ENCODE results near the gene SESN1. TPM values are rescaled to one million over a fixed set of nuclear protein-coding genes. Genes with fewer than 3 reads are reported as not detected.

Gene SESN1
- total RNA-seq, 1 donor from 2014 or later, result 68.4 TPM

- H3K36me3 ChIP-seq (ENCODE audit: control insufficient read depth in 3 of 3, insufficient read depth in 3 of 3, low read length in 3 of 3), result no peaks in the 10 kb centered on the region
- no peak overlapping the region for H3K27ac ChIP-seq (ENCODE audit: low read depth, low read length)
- H3K27me3 ChIP-seq (ENCODE audit: control insufficient read depth in 3 of 3, insufficient read depth in 3 of 3, low read length in 3 of 3), result no peaks in the 10 kb centered on the region
- no peak overlapping the region for H3K4me3 ChIP-seq (ENCODE audit: low read length in 3 of 3)
- H3K4me1 ChIP-seq (ENCODE audit: control insufficient read depth in 3 of 3, insufficient read depth in 3 of 3, low read length in 3 of 3), result peaks cover 0 to 9% (median 6%) of the 10 kb centered on the region in 3 donors
- no peaks in the 10 kb centered on the region for H3K9me3 ChIP-seq (ENCODE audit: control insufficient read depth in 3 of 3, low read length in 3 of 3)
- no peak overlapping the region for H3K9ac ChIP-seq (ENCODE audit: low read depth in 1 of 3, low read length in 3 of 3)
Observed at GRCh38 chr6:108961077-108961476, 133.6 kb downstream of the SESN1 start.

DNA sequence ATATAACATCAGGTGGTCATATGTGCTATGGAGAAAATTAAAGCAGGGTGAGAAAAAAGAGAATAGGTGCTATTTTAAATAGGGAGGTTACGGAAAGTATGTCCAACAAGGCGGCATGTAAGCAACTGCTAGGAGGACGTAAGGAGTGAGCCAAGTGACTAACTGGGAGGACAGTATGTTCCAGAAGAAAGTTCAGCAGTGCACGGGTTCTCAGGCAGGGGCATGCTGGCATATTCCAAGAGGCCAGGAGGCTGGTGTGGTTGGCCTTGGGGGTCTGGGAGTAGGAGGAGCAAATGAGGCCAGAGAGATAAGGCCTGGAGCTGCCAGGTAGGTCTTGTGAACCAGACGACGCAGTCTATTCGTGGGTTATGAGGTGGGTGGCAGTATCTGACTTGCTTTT lies 134.0 kb downstream of the SESN1 start:
- no peak overlapping the region for H3K9ac ChIP-seq (ENCODE audit: low read depth in 1 of 3, low read length in 3 of 3)
- peaks cover 0 to 9% (median 5%) of the 10 kb centered on the region in 3 donors for H3K4me1 ChIP-seq (ENCODE audit: control insufficient read depth in 3 of 3, insufficient read depth in 3 of 3, low read length in 3 of 3)
- H3K36me3 ChIP-seq (ENCODE audit: control insufficient read depth in 3 of 3, insufficient read depth in 3 of 3, low read length in 3 of 3), result no peaks in the 10 kb centered on the region
- no peaks in the 10 kb centered on the region for H3K9me3 ChIP-seq (ENCODE audit: control insufficient read depth in 3 of 3, low read length in 3 of 3)
- H3K27ac ChIP-seq (ENCODE audit: low read depth, low read length), result no peak overlapping the region
- no peak overlapping the region for H3K4me3 ChIP-seq (ENCODE audit: low read length in 3 of 3)
- H3K27me3 ChIP-seq (ENCODE audit: control insufficient read depth in 3 of 3, insufficient read depth in 3 of 3, low read length in 3 of 3), result no peaks in the 10 kb centered on the region

DNA sequence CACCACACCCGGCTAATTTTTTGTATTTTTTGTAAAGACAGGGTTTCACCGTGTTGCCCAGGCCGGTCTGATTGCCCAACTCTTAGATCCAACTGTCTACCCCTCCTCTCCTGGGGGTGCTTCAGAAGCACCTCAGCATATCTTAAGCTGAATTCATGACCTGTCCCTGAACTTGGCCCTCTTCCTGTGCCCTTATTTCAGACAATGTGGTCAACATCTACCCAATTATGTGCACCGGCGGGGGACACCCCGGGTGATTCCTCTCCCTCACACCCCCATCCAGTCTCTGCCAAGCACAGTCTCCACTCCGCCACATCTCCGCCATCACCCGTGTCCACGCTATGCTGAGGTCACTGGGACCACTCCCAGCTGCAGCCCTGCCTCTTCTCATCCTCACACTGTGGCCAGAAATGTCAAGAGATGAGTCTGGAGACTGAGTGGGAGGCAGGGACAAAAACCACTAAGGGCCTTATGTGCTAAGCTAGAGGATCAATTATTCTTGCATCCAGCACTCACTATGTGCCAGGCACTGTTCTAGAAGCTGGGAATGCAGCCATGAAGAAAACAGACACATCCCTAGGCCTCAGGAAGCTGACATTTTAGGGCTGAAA lies 134.6 kb downstream of the SESN1 start:
- Histone ChIP-seq H3K4me1 (ENCODE audit: control insufficient read depth in 3 of 3, insufficient read depth in 3 of 3, low read length in 3 of 3) (peaks cover 0 to 9% (median 5%) of the 10 kb centered on the region in 3 donors), H3K27me3 (ENCODE audit: control insufficient read depth in 3 of 3, insufficient read depth in 3 of 3, low read length in 3 of 3) (no peaks in the 10 kb centered on the region), H3K4me3 (ENCODE audit: low read length in 3 of 3) (no peak overlapping the region), H3K9me3 (ENCODE audit: control insufficient read depth in 3 of 3, low read length in 3 of 3) (no peaks in the 10 kb centered on the region), H3K27ac (ENCODE audit: low read depth, low read length) (no peak overlapping the region), H3K36me3 (ENCODE audit: control insufficient read depth in 3 of 3, insufficient read depth in 3 of 3, low read length in 3 of 3) (no peaks in the 10 kb centered on the region), H3K9ac (ENCODE audit: low read depth in 1 of 3, low read length in 3 of 3) (no peak overlapping the region)

DNA sequence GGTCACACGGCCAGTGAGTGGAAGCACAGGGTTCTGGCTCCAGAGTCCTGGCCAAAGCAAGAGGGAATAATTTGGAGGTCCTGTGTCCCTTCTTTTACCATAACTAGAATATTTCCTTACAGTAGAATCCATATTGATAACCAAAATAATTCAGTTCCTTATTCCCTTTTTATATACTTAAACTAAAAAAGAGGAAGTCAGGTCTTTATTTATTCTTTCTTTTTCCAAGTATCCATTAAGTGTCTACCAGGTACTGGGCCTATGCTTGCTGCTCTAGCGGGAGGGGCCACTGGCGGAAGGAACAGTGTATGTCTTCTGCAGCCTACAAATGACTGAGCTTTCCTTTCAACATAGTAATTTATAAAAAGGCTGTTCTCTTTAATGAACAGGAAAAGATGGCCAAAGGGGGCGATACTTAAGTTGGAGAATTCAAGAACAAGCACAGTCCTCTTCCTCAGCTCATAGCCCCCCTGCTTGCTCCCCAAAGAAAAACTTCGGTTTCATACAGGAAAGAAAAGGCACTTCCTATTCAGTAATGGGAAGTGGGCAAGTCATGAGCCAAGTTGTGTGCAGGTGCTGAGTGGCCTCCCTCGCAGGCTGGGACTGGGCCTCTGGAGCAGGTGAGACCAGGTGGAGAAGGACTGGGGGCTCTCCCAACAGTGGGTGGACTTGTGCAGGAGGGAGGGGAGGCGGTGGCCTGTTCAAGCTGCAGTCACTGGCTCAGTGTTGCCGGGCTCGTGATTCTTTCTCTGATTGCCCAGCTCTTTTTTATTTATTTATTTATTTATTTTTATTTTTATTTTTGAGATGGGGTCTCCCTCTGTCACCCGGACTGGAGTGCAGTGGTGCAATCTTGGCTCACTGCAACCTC lies 135.5 kb downstream of the SESN1 start:
- H3K4me1 ChIP-seq (ENCODE audit: control insufficient read depth in 3 of 3, insufficient read depth in 3 of 3, low read length in 3 of 3), result peaks cover 0 to 9% (median 5%) of the 10 kb centered on the region in 3 donors
- H3K27me3 ChIP-seq (ENCODE audit: control insufficient read depth in 3 of 3, insufficient read depth in 3 of 3, low read length in 3 of 3), result no peaks in the 10 kb centered on the region
- no peak overlapping the region for H3K27ac ChIP-seq (ENCODE audit: low read depth, low read length)
- H3K4me3 ChIP-seq (ENCODE audit: low read length in 3 of 3), result no peak overlapping the region
- no peaks in the 10 kb centered on the region for H3K36me3 ChIP-seq (ENCODE audit: control insufficient read depth in 3 of 3, insufficient read depth in 3 of 3, low read length in 3 of 3)
- H3K9me3 ChIP-seq (ENCODE audit: control insufficient read depth in 3 of 3, low read length in 3 of 3), result no peaks in the 10 kb centered on the region
- H3K9ac ChIP-seq (ENCODE audit: low read depth in 1 of 3, low read length in 3 of 3), result no peak overlapping the region

DNA sequence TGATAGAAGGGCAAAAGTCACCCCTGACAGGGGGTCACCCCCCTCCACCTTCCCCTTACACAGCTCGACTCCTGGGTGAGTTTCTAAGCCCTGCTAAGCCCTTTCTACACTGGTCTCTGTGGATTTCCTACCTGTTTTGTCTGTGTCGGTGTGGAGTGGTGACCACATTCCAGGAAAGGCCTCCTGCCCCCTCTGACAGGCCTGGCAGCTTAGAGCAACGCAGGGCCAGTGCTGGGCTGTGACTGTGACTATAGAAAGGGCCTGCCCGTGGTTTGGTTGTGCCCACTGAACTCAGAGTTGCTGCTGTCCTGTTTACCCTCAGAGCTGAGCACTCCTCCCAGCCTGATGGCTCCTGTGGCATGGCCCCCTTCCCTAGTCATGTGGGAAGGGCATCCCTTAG lies 137.4 kb downstream of the SESN1 start:
- Histone ChIP-seq H3K4me3 (ENCODE audit: low read length in 3 of 3) (no peak overlapping the region), H3K9me3 (ENCODE audit: control insufficient read depth in 3 of 3, low read length in 3 of 3) (no peaks in the 10 kb centered on the region), H3K27ac (ENCODE audit: low read depth, low read length) (no peak overlapping the region), H3K27me3 (ENCODE audit: control insufficient read depth in 3 of 3, insufficient read depth in 3 of 3, low read length in 3 of 3) (no peaks in the 10 kb centered on the region), H3K4me1 (ENCODE audit: control insufficient read depth in 3 of 3, insufficient read depth in 3 of 3, low read length in 3 of 3) (peaks cover 3 to 18% (median 8%) of the 10 kb centered on the region in 3 donors), H3K9ac (ENCODE audit: low read depth in 1 of 3, low read length in 3 of 3) (no peak overlapping the region), H3K36me3 (ENCODE audit: control insufficient read depth in 3 of 3, insufficient read depth in 3 of 3, low read length in 3 of 3) (no peaks in the 10 kb centered on the region)

- no peaks in the 10 kb centered on the region for H3K9me3 ChIP-seq (ENCODE audit: control insufficient read depth in 3 of 3, low read length in 3 of 3)
- H3K9ac ChIP-seq (ENCODE audit: low read depth in 1 of 3, low read length in 3 of 3), result no peak overlapping the region
- no peaks in the 10 kb centered on the region for H3K27me3 ChIP-seq (ENCODE audit: control insufficient read depth in 3 of 3, insufficient read depth in 3 of 3, low read length in 3 of 3)
- H3K36me3 ChIP-seq (ENCODE audit: control insufficient read depth in 3 of 3, insufficient read depth in 3 of 3, low read length in 3 of 3), result no peaks in the 10 kb centered on the region
- H3K4me3 ChIP-seq (ENCODE audit: low read length in 3 of 3), result no peak overlapping the region
- peaks cover 3 to 26% (median 8%) of the 10 kb centered on the region in 3 donors for H3K4me1 ChIP-seq (ENCODE audit: control insufficient read depth in 3 of 3, insufficient read depth in 3 of 3, low read length in 3 of 3)
- no peak overlapping the region for H3K27ac ChIP-seq (ENCODE audit: low read depth, low read length)
Observed at GRCh38 chr6:108955329-108955949, 139.2 kb downstream of the SESN1 start.

- no peak overlapping the region for H3K9ac ChIP-seq (ENCODE audit: low read depth in 1 of 3, low read length in 3 of 3)
- no peaks in the 10 kb centered on the region for H3K36me3 ChIP-seq (ENCODE audit: control insufficient read depth in 3 of 3, insufficient read depth in 3 of 3, low read length in 3 of 3)
- no peaks in the 10 kb centered on the region for H3K27me3 ChIP-seq (ENCODE audit: control insufficient read depth in 3 of 3, insufficient read depth in 3 of 3, low read length in 3 of 3)
- no peak overlapping the region for H3K27ac ChIP-seq (ENCODE audit: low read depth, low read length)
- no peaks in the 10 kb centered on the region for H3K9me3 ChIP-seq (ENCODE audit: control insufficient read depth in 3 of 3, low read length in 3 of 3)
- no peak overlapping the region for H3K4me3 ChIP-seq (ENCODE audit: low read length in 3 of 3)
- peaks cover 5 to 24% (median 7%) of the 10 kb centered on the region in 3 donors for H3K4me1 ChIP-seq (ENCODE audit: control insufficient read depth in 3 of 3, insufficient read depth in 3 of 3, low read length in 3 of 3)
Observed at GRCh38 chr6:108953681-108954080, 141.0 kb downstream of the SESN1 start.

- H3K9me3 ChIP-seq (ENCODE audit: control insufficient read depth in 3 of 3, low read length in 3 of 3), result no peaks in the 10 kb centered on the region
- no peaks in the 10 kb centered on the region for H3K27me3 ChIP-seq (ENCODE audit: control insufficient read depth in 3 of 3, insufficient read depth in 3 of 3, low read length in 3 of 3)
- H3K9ac ChIP-seq (ENCODE audit: low read depth in 1 of 3, low read length in 3 of 3), result peak overlapping the region in 2 of 3 donors; percentile 46 to 70
- no peaks in the 10 kb centered on the region for H3K36me3 ChIP-seq (ENCODE audit: control insufficient read depth in 3 of 3, insufficient read depth in 3 of 3, low read length in 3 of 3)
- peak overlapping the region; percentile 20 to 63 (median 41) for H3K4me3 ChIP-seq (ENCODE audit: low read length in 3 of 3)
- H3K4me1 ChIP-seq (ENCODE audit: control insufficient read depth in 3 of 3, insufficient read depth in 3 of 3, low read length in 3 of 3), result peaks cover 12 to 32% (median 14%) of the 10 kb centered on the region in 3 donors
- peak overlapping the region; percentile 56 for H3K27ac ChIP-seq (ENCODE audit: low read depth, low read length)
Observed at GRCh38 chr6:108952776-108953486, 141.7 kb downstream of the SESN1 start.

- no peak overlapping the region for H3K9ac ChIP-seq (ENCODE audit: low read depth in 1 of 3, low read length in 3 of 3)
- H3K27ac ChIP-seq (ENCODE audit: low read depth, low read length), result no peak overlapping the region
- H3K9me3 ChIP-seq (ENCODE audit: control insufficient read depth in 3 of 3, low read length in 3 of 3), result no peaks in the 10 kb centered on the region
Observed at GRCh38 chr6:108951351-108951953, 143.2 kb downstream of the SESN1 start.

More at GRCh38 chr6:108951351-108951953, 143.2 kb downstream of the SESN1 start:
- H3K27me3 ChIP-seq (ENCODE audit: control insufficient read depth in 3 of 3, insufficient read depth in 3 of 3, low read length in 3 of 3), result no peaks in the 10 kb centered on the region
- peaks cover 26 to 44% (median 27%) of the 10 kb centered on the region in 3 donors for H3K4me1 ChIP-seq (ENCODE audit: control insufficient read depth in 3 of 3, insufficient read depth in 3 of 3, low read length in 3 of 3)
- no peak overlapping the region for H3K4me3 ChIP-seq (ENCODE audit: low read length in 3 of 3)
- H3K36me3 ChIP-seq (ENCODE audit: control insufficient read depth in 3 of 3, insufficient read depth in 3 of 3, low read length in 3 of 3), result no peaks in the 10 kb centered on the region

Data from skeletal muscle tissue (tissue), 4 donors.